ENCODE results near the gene TDP1. TPM values are rescaled to one million over a fixed set of nuclear protein-coding genes. Genes with fewer than 3 reads are reported as not detected.
"Not testable (repeated sequence)": the region's sequence is repeated elsewhere in the genome, so short reads cannot be mapped to it uniquely, and the experiment has no call there.

The TDP1 gene
- total RNA-seq, 2 experiments from 2014 or later: 77.0 to 77.2 TPM

DNA sequence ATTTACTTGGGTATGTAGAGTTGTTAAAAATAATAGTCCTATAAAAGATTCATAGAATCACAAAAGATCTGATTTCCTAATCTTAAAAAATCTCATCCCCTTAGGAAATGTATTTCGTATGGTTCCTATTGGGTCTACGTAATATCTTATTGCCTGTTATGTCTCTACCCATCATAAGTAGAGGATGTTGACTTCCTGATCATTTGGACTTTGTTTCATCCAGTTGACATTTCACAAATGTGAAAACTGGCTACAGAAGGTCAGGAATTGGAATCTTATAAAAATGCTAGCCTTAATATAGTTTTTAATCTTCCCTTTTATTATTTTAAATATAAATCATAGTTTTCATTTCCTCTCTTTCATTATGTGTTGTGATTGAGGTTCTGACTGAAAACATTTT lies 45.2 kb downstream of the TDP1 start:
- Mint-ChIP-seq H3K36me3 (ENCODE audit: low read depth) (peaks cover 51% of the 10 kb centered on the region), H3K9me3 (no peaks in the 10 kb centered on the region), H3K4me3 (no peak overlapping the region), H3K27me3 (ENCODE audit: low read depth) (no peaks in the 10 kb centered on the region), H3K27ac (no peak overlapping the region), H3K4me1 (ENCODE audit: low read depth) (peaks cover 9% of the 10 kb centered on the region)
- intact Hi-C loops (cut with micrococcal nuclease): no loop called here
- DNase-seq: no peak
- CTCF ChIA-PET: interaction anchor here (1.0 to 1.8 kb wide), 2 partner anchors 60 to 62 kb away, joined by 3 to 5 read pairs; no protein-coding TSS in a partner anchor

DNA sequence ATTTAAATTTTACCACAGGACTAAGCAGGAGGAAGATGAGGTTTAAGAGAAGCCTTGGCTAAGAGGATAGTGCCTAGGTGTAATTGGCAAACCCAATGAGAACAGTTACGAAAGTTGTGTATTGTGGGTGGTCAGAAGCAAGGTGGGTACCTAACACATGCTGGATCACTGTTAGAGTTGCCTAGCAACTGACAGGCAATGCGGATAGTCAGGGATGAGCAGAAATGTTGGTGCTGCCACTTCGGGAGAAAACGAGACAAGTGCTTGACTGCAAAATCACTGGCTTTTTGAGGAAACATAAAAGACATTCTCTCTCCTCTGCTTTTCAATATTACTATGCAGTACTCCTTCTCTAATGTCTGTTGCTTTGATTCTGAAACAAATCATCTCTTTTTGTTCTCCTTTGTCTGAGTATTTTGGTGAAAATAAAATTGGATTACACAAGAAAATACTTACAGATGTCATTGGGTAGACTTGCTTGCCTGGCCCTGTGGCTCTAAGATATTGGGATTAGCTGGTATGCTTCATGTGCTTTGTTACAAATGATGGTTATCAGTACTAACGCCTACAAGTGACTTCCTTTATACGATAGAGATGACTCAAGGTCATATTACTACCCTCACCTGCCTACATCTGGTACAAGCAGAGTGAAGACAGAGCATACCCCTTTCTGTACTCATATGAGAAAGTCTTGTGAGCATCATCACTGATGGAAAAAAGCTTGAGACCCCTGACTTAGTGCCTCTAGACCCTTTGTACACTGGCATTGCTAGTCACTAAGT lies 48.0 kb downstream of the TDP1 start:
- CTCF ChIA-PET: no interaction called here
- intact Hi-C loops (cut with micrococcal nuclease): no loop called here
- peaks cover 45% of the 10 kb centered on the region for H3K36me3 Mint-ChIP-seq (ENCODE audit: low read depth)
- H3K4me1 Mint-ChIP-seq (ENCODE audit: low read depth): peaks cover 15% of the 10 kb centered on the region
- no peaks in the 10 kb centered on the region for H3K27me3 Mint-ChIP-seq (ENCODE audit: low read depth)
- H3K9me3 Mint-ChIP-seq: no peaks in the 10 kb centered on the region
- H3K4me3 Mint-ChIP-seq: no peak overlapping the region
- no peak for DNase-seq
- H3K27ac Mint-ChIP-seq: no peak overlapping the region

DNA sequence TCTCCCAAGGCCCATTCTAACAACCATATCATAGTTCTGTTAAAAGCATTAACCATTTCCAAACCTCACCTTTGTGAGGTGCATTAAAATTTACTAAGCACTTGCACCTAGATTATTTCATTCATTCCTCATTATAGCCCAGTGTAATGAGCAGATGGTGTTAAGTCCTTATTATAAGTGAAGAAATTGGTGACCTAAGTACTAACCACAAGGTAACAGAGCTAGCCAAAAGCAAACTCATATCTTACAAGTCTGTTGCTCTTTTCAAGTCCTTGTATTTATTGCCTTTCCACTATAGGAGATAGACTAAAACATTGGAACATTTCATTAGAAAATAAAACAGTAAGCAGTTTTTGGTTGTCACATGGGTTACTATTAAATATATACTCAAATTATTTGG lies 49.7 kb downstream of the TDP1 start:
- Mint-ChIP-seq H3K36me3 (ENCODE audit: low read depth) (peaks cover 52% of the 10 kb centered on the region), H3K4me3 (no peak overlapping the region), H3K27ac (no peak overlapping the region), H3K27me3 (ENCODE audit: low read depth) (no peaks in the 10 kb centered on the region), H3K4me1 (ENCODE audit: low read depth) (peaks cover 15% of the 10 kb centered on the region), H3K9me3 (no peaks in the 10 kb centered on the region)
- intact Hi-C loops (cut with micrococcal nuclease): no loop called here
- no peak for DNase-seq
- CTCF ChIA-PET: interaction anchor here (1.4 kb wide), 1 partner anchor 32 kb away, joined by 4 read pairs; no protein-coding TSS in a partner anchor

DNA sequence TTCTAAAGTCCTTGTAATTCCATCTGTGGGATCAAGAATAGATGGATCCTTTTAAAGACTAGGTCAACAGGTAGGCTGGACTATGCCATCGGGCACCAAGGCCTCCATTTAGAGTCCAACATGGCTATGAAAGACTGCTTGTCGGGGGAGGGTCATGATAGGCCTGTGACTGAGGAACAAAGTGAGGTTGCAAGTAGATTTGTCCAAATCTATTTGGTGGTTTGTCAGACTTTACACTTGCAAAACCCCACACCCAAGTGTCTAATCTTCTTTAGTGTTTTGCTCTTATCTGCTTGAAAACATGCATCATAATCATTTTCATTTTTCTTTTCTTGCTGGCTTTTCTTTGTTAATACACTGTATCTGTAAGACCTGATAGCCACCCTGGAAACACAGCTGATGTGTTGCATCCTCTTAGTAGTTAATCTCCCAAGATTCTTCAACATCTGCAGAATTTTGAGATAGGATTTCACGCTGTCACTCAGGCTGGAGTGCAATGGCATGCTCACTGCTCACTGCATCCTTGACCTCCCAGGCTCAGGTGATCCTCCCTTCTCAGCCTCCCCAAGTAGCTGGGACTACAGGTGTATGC lies 50.3 kb downstream of the TDP1 start:
- Mint-ChIP-seq H3K36me3 (ENCODE audit: low read depth) (peaks cover 56% of the 10 kb centered on the region), H3K27me3 (ENCODE audit: low read depth) (no peaks in the 10 kb centered on the region), H3K4me1 (ENCODE audit: low read depth) (peaks cover 15% of the 10 kb centered on the region), H3K27ac (no peak overlapping the region), H3K9me3 (no peaks in the 10 kb centered on the region), H3K4me3 (no peak overlapping the region)
- CTCF ChIA-PET: interaction anchor here (1.7 kb wide), 1 partner anchor 67 kb away, joined by 10 read pairs; no protein-coding TSS in a partner anchor
- no peak for DNase-seq
- intact Hi-C loops (cut with micrococcal nuclease): no loop called here

DNA sequence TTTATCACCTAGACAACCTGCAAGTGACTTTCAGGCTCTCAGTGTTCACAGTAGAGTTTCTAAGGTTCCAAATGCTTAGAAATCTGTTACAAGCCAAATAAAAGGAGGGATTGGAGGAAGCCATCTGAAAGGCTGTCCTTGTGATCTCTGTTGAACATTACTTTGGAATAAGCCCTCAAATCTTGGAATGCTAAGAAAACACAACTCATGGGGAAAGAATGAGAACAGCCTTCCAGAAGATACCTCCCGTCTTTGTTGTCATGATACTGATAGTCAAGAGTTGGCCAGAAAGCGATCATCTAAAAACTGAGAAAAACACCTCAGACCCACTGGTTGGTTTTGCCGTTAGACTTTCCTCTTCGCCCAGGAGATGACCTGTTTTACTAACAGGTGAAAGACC lies 61.6 kb downstream of the TDP1 start:
- CTCF ChIA-PET: interaction anchor here (0.6 kb wide), 1 partner anchor 48 kb away, joined by 5 read pairs; no protein-coding TSS in a partner anchor
- intact Hi-C loops (cut with micrococcal nuclease): no loop called here
- no peaks in the 10 kb centered on the region for H3K9me3 Mint-ChIP-seq
- no peak overlapping the region for H3K4me3 Mint-ChIP-seq
- no peak for DNase-seq
- no peaks in the 10 kb centered on the region for H3K27me3 Mint-ChIP-seq (ENCODE audit: low read depth)
- H3K27ac Mint-ChIP-seq: no peak overlapping the region
- H3K36me3 Mint-ChIP-seq (ENCODE audit: low read depth): peaks cover 63% of the 10 kb centered on the region
- peaks cover 2% of the 10 kb centered on the region for H3K4me1 Mint-ChIP-seq (ENCODE audit: low read depth)

DNA sequence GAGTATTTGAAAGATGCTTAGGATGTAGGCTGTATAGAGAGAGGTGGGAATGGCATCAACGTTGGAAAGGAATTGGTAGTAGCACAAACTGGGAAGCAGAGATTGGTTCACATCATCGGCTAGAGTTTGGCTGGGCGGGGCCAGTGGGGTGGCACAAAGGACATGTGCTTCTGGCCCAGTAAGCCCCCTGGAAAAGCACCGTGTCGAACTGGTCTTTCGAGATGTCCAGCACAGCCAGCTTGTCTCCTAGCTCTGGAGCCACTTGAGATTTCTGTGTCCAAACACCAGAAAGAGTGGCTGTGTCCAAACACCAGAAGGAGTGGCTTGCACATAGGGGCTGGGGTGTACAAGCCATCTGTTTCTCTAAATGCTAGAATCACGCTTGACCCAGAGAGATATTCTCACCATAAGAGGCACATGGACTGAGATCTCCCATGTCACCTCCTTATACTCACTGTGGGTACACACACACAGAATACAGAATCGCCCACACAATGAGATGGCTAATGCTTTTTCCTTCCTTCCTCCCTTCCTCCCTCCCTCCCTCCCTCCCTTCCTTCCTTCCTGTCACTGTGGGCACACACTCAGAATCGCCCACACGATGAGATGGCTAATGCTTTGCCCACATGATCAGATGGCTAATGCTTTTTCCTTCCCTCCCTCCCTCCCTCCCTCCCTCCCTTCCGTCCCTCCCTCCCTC lies 64.2 kb downstream of the TDP1 start:
- Mint-ChIP-seq H3K27me3 (ENCODE audit: low read depth) (no peaks in the 10 kb centered on the region), H3K4me3 (no peak overlapping the region), H3K27ac (no peak overlapping the region), H3K9me3 (no peaks in the 10 kb centered on the region), H3K4me1 (ENCODE audit: low read depth) (peaks cover 2% of the 10 kb centered on the region), H3K36me3 (ENCODE audit: low read depth) (peaks cover 68% of the 10 kb centered on the region)
- CTCF ChIA-PET: interaction anchor here (1.7 kb wide), 1 partner anchor 47 kb away, joined by 9 read pairs; no protein-coding TSS in a partner anchor
- intact Hi-C loops (cut with micrococcal nuclease): no loop called here
- no peak for DNase-seq

DNA sequence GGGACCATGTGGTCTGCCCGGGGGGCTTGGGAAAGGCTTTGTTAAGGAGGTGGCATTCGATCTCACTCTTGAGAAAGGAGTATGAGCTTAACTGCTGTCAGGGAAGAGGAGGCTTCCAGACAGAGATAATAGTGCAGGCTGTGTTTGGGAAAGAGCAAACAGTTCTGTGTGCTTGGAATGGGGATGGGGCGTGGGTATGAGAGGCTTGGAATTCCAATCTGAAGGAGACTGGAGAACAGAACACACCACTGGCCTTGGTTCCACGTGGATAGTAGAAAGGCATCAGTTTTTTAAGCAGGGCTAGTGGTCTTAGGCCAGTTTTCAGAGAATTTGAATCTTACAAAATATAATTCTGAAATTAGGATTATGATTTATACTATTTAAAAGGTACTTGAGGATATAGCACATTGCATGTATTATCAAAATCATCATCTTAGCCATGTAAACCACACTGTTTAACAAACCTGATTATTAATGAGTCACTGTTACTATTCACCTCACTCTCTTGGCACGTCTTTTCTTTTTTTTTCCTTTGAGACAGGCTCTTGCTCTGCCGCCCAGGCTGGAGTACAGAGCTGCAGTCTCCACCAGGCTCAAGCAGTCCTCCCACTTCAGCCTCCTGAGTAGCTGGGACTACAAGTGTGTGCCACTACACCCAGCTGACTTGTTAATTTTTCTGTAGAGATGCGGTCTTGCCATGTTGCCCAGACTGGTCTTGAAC lies 67.6 kb downstream of the TDP1 start:
- Mint-ChIP-seq H3K36me3 (ENCODE audit: low read depth) (peaks cover 67% of the 10 kb centered on the region), H3K27ac (no peak overlapping the region), H3K27me3 (ENCODE audit: low read depth) (no peaks in the 10 kb centered on the region), H3K9me3 (peaks cover 2% of the 10 kb centered on the region), H3K4me1 (ENCODE audit: low read depth) (peaks cover 2% of the 10 kb centered on the region), H3K4me3 (no peak overlapping the region)
- CTCF ChIA-PET: no interaction called here
- intact Hi-C loops (cut with micrococcal nuclease): no loop called here
- DNase-seq: no peak

DNA sequence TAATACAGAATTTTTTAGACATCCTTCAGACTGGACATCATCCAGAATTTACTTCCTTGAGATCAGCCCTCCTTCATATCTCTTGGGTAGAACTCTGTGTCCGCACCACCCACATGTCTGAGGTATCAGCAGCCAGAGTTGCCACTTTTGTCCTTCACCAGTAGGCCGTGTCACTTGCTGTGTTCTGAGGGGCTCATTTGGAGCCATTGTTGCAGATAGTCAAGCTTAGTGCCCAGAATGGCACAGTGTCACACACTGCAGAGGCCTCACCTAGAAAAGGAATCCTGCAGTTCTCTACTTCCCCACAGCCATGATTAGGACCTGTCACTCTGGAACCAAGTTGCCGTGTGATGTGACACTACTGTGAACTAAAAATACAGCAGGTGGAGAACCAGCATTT lies 69.2 kb downstream of the TDP1 start:
- Mint-ChIP-seq H3K9me3 (peaks cover 2% of the 10 kb centered on the region), H3K27me3 (ENCODE audit: low read depth) (no peaks in the 10 kb centered on the region), H3K36me3 (ENCODE audit: low read depth) (peaks cover 61% of the 10 kb centered on the region), H3K4me3 (no peak overlapping the region), H3K27ac (no peak overlapping the region), H3K4me1 (ENCODE audit: low read depth) (peaks cover 2% of the 10 kb centered on the region)
- intact Hi-C loops (cut with micrococcal nuclease): no loop called here
- CTCF ChIA-PET: no interaction called here
- no peak for DNase-seq

DNA sequence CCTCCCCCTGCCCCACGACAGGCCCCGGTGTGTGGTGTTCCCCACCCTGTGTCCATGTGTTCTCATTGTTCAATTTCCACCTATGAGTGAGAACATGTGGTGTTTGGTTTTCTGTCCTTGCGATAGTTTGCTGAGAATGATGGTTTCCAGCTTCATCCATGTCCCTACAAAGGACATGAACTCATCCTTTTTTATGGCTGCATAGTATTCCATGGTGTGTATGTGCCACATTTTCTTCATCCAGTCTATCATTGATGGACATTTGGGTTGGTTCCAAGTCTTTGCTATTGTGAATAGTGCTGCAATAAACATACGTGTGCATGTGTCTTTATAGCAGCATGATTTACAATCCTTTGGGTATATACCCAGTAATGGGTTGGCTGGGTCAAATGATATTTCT lies 70.9 kb downstream of the TDP1 start:
- H3K4me1 Mint-ChIP-seq (ENCODE audit: low read depth); H3K27me3 Mint-ChIP-seq (ENCODE audit: low read depth); H3K4me3 Mint-ChIP-seq; H3K27ac Mint-ChIP-seq; DNase-seq; intact Hi-C loops (cut with micrococcal nuclease); CTCF ChIA-PET; H3K9me3 Mint-ChIP-seq: not testable (repeated sequence)
- H3K36me3 Mint-ChIP-seq (ENCODE audit: low read depth): peaks cover 61% of the 10 kb centered on the region

DNA sequence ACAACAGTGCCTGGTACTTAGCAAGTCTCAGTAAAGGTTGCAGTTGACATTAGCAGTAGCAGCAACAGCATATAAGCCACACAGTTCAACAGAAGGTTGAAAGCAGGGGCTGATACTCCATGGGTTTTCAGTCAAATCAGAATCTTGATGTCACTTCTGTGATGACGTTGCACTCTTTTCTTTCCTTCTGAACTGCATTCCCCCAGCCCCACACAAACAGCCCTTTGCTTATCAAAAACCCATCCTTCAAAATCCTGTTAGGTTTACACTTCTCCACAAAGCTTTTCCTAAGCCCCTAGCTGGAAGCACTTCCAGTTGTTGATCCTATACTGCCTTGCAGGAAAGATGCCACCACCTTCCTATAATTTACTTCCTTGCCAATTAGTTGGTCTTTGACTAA lies 72.1 kb downstream of the TDP1 start:
- H3K27me3 Mint-ChIP-seq (ENCODE audit: low read depth): no peaks in the 10 kb centered on the region
- H3K4me1 Mint-ChIP-seq (ENCODE audit: low read depth): no peaks in the 10 kb centered on the region
- CTCF ChIA-PET: no interaction called here
- intact Hi-C loops (cut with micrococcal nuclease): no loop called here
- DNase-seq: no peak
- H3K27ac Mint-ChIP-seq: no peak overlapping the region
- no peak overlapping the region for H3K4me3 Mint-ChIP-seq
- H3K9me3 Mint-ChIP-seq: peaks cover 2% of the 10 kb centered on the region
- peaks cover 62% of the 10 kb centered on the region for H3K36me3 Mint-ChIP-seq (ENCODE audit: low read depth)

DNA sequence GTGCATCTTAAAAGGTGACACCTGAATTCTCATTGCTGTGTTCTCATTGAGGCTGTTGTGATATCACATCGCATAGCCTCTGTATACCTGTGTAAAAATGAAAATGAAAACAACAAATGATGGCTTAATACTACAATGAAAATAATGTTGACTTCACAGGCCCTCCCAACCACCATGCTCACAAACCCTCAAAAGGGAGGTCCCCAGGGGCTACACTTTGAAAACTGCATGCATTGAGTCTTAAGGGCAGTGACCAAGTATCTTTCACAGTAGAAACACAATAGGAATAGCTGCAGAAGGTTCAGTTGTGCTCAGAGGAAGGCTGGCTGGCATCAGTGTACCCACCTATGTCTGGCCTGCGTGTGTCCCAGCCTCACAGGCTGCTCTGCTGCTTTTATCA lies 78.4 kb downstream of the TDP1 start:
- CTCF ChIA-PET: interaction anchor here (1.6 kb wide), 1 partner anchor 60 kb away, joined by 3 read pairs; no protein-coding TSS in a partner anchor
- peaks cover 57% of the 10 kb centered on the region for H3K36me3 Mint-ChIP-seq (ENCODE audit: low read depth)
- no peaks in the 10 kb centered on the region for H3K27me3 Mint-ChIP-seq (ENCODE audit: low read depth)
- no peak overlapping the region for H3K4me3 Mint-ChIP-seq
- H3K4me1 Mint-ChIP-seq (ENCODE audit: low read depth): peaks cover 2% of the 10 kb centered on the region
- no peak for DNase-seq
- H3K9me3 Mint-ChIP-seq: no peaks in the 10 kb centered on the region
- intact Hi-C loops (cut with micrococcal nuclease): no loop called here
- H3K27ac Mint-ChIP-seq: no peak overlapping the region
